Frontal cortex (tissue), 4 donors: ENCODE data around the gene PRSS37. TPM values are rescaled to one million over a fixed set of nuclear protein-coding genes. Genes with fewer than 3 reads are reported as not detected.
"Not testable (repeated sequence)": the region's sequence is repeated elsewhere in the genome, so short reads cannot be mapped to it uniquely, and the experiment has no call there.

Source experiments
- DNase-seq, 2 donors: peaks; one replicate each; pipeline ENCODE4 v3.0.0; 2012; ENCODE audit warnings: low spot score in 2 of 2
- FAIRE-seq: peaks from 2 replicates; lab custom pipeline; 2012; peaks lifted over from hg19 to GRCh38; lab: Jason Lieb, UNC
- total RNA-seq: library from RNA; depleted of rRNA; stranded (reverse); fragments of >200 nt; gene quantifications from one replicate; pipeline ENCODE4 v1.2.3, GENCODE V29; 2014
- donor health status: control.
- donor health status: control.
- donor health status: control.

PRSS37 gene, protein sequence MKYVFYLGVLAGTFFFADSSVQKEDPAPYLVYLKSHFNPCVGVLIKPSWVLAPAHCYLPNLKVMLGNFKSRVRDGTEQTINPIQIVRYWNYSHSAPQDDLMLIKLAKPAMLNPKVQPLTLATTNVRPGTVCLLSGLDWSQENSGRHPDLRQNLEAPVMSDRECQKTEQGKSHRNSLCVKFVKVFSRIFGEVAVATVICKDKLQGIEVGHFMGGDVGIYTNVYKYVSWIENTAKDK
- total RNA-seq: not detected

DNA sequence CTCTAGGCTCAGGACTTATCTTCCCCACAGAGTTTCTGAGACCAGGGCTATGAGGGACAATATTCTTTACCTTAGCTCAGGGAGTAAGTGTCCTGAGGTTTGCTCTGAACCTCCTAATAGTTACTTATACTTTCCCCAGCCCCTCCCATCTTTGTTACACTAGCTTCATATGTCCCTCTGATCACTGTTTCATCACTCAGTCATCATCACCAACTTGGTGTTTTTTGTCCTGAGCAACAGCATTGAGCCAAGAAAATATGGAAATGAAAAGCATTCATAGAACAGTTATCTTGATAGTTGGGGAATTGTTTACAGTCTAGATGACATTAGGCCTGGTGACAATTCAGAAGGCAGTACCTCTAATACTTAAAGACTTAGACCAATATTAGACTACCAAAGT, at the start of gene PRSS37:
Gene PRSS37 (minus strand): TSS at position 101 of the 400 bp plus-strand sequence. CDS start 436 bp downstream, outside the sequence.
- no peak for FAIRE-seq
- no peak for DNase-seq

DNA sequence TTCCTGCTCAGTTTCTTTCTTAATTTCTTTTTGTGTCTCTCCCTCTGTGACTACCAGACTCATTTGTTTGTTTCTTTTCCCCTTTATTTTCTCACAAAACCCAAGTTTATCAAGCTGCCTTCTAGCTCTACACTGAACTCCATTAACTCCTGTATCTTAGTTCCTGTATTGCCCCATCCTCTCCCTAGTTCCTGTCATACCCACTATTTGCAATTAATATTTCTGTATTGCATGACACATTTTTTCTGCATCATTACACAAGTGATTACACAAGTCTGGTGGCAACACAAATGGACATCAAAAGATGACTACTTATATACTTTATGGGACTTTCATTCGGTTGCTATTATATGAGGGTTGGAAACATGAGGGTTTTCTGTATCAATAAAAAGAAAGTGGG, 48.0 kb upstream of the PRSS37 start:
- DNase-seq: no peak
- FAIRE-seq: no peak

DNA sequence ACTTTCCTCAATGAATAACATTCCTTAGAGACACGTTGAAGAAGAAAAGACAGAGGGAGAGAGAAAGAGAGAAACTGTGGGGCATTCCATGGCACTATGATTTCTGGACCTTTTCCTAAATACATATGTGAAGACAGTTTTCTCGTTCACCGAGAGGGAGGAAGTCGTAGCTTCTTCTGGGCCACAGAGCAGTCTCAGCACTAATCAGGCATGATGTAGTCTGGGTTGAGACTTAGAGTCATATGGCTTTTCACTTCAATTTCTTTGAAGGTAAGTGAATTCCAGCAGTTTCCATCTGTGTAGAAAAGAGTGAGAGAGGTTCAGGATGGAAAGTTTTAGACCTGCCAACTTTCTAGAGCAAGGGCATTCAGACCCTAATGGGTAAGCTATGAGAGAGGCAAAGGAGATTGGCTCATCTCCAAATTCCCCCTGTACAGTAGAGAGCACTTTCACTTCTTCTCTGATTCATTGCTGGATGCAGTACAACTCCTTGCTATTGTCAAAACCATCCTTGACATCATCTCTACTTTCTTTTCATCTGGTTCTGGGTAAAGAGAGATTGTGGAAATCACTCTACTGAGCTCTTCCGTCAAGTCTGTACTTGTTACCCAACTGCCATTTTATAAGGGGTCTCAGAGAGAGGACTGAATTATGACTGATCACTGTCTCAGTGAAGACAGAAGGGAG, 43.4 kb upstream of the PRSS37 start:
- FAIRE-seq: no peak
- DNase-seq: no peak

DNA sequence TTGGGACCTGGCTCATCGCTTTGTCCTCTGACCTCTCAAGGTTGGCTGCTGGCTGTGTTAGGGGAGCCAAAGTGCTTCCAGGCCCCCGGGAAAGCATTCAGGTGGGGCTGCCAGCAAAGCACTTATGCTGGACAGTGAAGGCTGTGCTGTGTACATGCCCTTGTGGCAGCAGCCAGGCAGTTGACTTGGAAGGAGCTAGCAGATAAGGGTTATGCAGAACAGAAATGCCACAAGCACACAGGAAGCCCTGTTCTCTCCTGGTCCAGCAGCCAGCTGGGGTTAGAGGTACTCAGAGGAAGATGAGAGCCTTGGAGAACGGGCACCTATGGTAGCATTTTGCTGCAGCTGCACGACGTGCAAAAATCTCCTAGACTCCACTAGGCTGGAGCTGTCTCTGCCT, 39.7 kb upstream of the PRSS37 start:
- no peak for FAIRE-seq
- no peak for DNase-seq

DNA sequence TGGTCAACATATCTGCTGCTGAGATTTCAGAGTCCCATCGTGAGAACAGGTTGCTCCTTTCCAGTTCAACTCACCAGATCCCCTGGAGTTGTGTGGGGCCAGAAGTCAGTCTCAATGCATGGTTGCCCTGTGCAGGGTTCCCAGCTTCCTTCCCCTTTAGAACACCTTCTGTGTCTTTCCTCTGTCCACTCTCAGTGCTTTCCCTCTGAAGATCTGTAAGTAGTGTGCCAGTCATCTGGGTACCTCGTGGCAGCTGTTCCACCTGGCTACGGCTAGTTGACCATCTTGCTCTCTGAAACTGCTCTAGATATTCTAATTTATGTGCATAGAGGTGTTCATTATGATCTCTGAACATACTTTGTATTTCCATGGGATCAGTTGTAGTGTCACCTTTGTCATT, 36.1 kb upstream of the PRSS37 start:
- FAIRE-seq (no peak), DNase-seq (no peak)

DNA sequence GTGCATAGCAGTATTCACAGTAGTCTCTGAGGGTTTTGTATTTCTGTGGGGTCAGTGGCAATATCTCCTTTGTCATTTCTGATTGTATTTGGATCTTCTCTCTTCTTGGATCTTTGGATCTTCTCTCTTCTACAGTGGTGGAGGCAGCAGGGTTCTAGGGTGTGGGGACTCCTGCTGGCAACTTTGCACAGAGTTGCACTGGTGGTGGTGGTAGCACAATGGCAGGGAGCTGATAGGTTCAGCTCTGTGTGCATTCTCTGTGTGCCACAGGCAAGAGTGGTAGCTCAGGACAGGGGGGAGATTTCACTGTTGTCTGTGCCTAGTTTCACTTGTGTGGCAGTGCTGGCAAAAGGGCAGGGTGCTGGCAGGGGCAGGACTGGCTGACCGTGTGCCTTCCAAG, 35.1 kb upstream of the PRSS37 start:
- FAIRE-seq: no peak
- DNase-seq: no peak

DNA sequence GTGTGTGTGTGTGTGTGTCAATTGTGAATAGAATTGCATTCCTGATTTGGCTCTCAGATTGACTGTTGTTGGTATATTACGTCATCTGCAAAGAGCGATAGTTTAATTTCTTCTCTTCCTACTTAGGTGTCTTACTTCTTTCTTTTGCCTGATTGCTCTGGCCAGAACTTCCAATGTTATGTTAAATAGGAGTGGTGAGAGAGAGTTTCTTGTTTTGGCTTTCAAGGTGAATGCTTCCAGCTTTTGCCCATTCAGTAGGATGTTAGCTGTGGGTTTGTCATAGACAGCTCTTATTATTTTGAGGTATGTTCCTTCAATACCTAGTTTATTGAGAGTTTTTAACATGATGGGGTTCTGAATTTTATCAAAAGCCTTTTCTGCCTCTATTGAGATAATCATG, 34.2 kb upstream of the PRSS37 start:
- FAIRE-seq: no peak
- no peak for DNase-seq

DNA sequence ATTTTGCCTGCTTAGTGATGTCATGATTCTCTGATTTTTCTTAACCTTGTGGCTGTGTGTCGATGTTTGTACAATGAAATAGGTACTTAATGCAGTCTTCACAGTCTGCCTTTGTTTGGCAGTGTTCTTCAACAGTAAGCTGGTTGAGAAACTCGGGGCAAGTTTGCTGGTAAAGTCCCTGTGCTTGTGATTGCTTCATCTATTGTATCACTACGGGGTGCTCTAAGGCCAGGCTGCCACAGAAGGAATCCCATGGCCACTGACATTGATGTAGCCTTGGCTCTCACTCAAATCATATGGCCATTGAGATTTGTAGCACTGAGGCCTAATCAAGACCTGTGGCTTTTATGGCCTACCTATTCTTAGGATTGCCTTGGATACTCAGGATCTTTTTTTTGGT, 33.5 kb upstream of the PRSS37 start:
- FAIRE-seq (no peak), DNase-seq (no peak)

DNA sequence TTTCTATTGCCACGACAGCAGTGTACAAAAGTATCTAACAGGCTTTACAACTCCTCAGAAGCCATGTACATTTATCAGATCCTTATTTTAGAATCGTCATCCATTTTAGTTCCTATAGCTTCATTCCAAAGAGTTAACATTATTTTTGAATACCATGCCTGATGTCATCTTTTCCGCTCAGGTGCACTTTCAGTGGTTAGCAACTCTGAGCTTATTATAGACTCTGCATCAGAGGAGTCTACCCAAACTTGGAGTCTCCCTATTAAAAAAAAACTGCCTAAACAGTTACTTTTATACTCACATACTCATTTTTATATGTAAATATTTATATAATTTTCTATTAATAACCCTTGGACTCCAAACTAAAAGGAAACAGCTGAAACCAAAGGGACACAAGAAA, 31.6 kb upstream of the PRSS37 start:
- FAIRE-seq: no peak
- DNase-seq: no peak

DNA sequence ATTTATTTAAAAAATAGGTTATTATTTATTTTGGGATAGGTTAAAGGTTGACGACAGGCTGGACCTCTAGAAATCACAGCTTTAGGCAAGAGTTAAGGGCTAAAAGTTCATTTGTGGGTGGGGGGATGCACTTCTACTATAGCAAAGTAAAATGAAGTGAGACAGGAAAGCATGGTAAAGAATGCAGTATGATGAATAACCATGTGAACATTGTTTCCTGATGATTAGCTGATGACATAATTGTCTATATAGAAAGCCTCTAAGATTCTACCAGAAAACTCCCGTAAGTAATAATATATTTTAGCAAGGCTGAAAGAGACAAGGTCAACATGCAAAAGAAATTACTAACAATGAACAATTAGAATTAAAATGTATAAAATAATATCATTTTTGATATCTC, 25.7 kb upstream of the PRSS37 start:
- no peak for FAIRE-seq

DNA sequence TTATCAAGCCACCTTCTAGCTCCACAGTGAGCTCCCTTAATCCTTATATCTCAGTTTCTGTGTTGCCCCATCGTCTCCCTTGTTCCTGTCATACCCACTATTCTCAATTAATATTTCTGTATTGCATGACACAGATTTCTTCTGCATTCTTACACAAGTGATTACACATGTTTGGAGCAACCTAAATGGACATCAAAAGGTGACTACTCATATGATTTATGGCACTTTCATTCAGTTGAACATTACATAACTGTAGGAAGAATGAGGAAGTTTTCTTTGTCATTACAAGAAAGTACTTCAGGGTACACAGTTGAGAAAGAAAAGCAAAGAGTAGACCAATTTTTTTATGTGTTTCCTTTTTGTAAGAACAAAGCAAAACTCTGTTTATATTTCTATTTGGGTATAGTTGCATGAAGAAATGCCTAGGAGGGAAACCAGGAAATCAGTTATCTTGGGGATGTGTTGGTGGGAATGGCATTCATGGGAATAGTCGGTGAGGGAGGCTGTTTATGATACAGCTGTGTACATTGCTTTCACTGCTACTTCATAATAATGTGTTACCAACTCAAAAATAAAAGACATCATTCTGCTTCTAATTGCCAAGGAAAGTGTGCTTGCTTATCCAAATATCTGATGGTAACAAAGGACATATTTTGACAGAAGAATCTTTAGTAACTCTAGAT, 23.6 kb upstream of the PRSS37 start:
- DNase-seq: no peak
- FAIRE-seq: no peak

More for the DNA sequence above, 25.7 kb upstream of the PRSS37 start:
- DNase-seq: no peak

DNA sequence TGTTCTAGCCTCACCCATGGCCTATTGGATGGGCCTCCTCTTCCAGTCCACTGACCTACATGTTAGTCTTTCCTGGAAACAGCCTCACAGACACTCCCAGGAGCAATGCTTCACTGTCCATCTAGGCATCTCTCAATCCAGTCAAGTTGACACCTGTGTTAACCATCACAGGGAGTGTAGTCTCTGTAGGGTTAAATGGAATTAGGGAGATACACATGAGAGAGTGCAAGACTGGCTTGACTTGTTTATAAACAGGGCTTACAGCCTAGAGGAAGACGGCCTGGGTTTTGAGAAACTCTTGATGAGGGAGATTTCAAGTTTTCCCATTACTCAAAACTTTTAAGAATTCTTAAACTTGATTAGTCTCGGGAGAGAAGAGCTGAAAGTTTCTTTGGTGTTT, 18.9 kb upstream of the PRSS37 start:
- FAIRE-seq: no peak
- DNase-seq: no peak

DNA sequence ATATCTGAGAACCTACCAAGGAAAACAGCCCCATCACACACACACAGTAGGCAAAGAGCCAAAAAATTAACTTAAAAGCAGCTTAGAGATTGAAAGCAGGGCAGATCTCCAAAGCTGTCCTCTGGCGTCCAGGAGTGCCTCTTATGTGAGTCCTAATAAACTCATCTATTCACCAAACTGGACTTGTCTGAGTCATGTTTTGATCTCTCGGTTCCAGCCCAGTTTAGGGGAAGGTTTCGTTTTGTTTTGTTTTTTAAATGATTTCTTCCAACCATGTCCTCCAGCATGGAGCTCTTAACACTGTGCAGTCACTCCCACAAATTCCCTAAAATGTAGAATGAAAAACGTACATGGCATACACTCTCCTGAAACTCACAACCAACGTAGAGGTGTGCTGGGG, 6.7 kb upstream of the PRSS37 start:
- DNase-seq (no peak), FAIRE-seq (no peak)

DNA sequence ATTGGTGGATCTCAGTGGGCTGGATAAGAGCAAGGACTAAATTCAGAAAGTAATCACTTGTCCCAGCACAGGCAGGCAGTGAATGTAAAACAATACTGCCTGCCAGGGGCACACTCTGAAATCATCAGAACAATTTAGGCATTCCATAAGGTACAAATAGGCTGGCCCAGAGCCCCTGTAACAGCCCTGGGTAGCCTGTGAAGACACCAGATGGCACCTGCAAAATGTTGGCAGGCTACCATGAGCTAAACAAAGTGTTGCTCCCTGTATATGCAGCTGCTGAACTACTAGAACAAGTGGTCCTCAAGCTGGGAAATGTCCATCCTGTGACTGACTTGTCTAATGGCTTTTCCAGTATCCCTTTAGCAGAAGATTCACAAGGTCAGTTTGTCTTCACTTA, 3.0 kb upstream of the PRSS37 start:
- FAIRE-seq (no peak), DNase-seq (no peak)

DNA sequence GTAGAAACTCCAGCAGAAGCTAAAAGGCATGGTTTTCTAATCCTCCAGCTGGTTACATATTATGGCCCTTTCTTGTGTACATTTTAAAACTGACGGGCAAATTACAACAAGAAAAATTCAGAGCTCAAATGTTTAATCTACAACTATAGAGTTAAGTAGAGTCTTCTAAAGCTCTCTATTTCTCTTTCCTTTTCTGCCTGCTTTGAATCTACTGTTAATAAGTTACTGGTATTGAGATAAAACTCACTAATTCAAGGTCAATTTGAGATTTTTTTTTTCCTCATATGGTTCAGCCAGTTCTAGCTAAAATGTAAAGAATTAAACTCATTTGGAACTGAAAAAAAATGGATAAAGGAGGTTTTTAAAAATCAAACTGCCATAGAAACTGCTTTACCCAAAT, 1.6 kb upstream of the PRSS37 start:
- DNase-seq (no peak), FAIRE-seq (no peak)

DNA sequence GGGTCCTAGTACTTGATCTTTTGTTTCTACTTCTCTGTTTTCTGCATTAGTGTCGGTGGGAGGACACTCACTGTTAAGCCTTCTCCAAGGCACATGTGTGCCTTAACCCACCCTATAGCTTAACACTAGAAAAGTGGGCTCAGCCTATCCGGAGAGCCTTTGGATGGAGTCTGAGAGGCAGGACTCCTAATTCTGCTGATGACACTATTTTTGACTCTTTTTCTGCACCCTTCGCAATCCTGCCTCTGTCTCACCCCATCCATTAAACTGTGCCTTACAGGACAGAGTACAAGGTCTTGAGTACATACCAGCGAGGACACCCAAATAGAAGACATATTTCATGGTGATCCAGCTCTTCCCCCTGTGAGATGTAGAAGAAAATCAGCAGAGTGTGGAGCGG, 577 bp downstream of the PRSS37 start:
- FAIRE-seq (no peak), DNase-seq (no peak)

DNA sequence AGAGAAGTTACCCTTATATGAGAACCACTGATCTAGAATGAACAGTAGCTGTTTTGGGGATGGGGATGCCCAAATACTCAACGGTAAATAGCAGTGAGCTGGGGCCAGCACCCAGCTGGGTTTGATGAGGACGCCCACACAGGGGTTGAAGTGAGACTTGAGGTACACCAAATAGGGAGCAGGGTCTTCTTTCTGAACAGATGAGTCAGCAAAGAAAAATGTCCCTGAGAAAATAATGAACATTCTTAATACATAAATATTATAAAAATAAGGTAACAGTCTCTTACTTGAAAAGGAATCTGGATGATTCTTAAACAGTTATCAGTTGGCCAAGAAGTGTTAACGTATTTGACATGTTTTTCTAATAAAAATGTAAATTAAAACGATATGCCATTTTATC, 2.0 kb downstream of the PRSS37 start:
- FAIRE-seq: no peak

DNA sequence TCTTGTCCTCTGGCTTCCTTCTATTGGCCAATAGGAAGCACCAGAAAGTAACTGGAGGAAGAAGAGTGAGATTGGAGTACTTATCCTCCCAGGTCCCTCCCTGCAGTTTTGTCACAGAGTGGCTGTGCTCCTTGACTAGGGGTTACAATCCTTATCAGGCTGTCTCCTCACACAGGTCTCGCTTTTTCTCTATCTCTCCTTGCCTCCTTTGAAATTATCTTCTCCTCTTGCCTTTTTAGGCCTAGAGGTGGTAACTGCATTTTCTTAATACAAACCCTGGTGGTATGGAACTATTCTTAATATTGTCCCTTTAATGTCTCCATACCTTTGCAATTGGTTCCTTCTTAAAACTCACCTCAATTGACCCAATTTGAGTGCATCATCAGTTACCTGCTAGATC, 2.7 kb downstream of the PRSS37 start:
- no peak for FAIRE-seq
- no peak for DNase-seq

More for the DNA sequence above, 2.0 kb downstream of the PRSS37 start:
- DNase-seq: no peak

DNA sequence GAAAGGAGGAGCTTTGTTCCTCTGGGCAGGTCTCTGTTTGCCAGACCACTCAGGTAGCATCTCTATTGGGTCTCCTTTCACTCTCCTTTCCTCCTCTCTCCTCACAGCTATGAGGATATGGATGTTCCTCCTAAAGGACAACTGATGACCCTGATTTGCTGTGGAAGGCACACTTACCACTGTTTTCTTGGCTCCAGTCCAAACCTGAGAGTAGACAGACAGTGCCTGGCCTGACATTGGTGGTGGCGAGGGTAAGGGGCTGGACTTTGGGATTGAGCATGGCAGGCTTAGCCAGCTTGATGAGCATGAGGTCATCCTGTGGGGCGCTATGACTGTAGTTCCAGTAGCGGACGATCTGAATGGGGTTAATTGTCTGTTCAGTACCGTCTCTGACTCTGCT, 3.6 kb downstream of the PRSS37 start:
- no peak for FAIRE-seq
- no peak for DNase-seq

DNA sequence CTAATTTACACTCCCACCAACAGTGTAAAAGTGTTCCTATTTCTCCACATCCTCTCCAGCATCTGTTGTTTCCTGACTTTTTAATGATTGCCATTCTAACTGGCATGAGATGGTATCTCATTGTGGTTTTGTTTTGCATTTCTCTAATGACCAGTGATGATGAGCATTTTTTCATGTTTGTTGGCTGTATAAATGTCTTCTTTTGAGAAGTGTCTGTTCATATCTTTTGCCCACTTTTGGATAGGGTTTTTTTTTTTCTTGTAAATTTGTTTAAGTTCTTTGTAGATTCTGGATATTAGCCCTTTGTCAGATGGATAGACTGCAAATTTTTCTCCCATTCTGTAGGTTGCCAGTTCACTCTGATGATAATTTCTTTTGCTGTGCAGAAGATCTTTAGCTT, 18.9 kb downstream of the PRSS37 start:
- not testable (repeated sequence) for DNase-seq, FAIRE-seq

DNA sequence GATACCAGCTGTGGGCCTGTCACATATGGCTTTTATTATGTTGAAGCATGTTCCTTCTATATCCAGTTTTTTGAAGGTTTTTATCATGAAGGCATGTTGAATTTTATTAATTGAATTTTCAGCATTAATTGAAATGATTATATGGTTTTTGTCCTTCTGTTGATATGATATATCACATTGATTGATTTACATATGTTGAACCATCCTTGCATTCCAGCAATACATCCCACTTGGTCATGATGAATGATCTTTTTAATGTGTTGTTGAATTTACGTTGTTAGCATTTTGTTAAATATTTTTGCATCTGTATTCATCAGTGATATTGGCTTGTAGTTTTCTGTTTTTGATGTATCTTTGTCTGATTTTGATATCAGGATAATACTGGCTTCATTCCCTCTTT, 21.2 kb downstream of the PRSS37 start:
- DNase-seq (no peak), FAIRE-seq (no peak)
